OCI-LY3 (cell line): Measurements from ENCODE around the gene SERPINB1.

Experiments used
- H2AFZ ChIP-seq: fragments of 200-600, 300-600 bp; shearing (Covaris generic); 2 replicates; pipeline ENCODE4 v1.6.0; 2014; ENCODE audit warnings: antibody characterized with exemption, low read depth, low read length
- H3K27ac ChIP-seq: fragments of 200-600, 300-600 bp; sonication (generic); 2 replicates; pipeline ENCODE4 v1.5.1; 2014; ENCODE audit warnings: mild to moderate bottlenecking, low read length, moderate library complexity, mixed read lengths
- H3K27me3 ChIP-seq: fragments of 200-600, 300-600 bp; sonication (generic); 2 replicates; pipeline ENCODE4 v1.6.1; 2014; ENCODE audit warnings: low read depth, low read length, mixed read lengths
- H3K36me3 ChIP-seq: fragments of 200-600, 300-600 bp; sonication (generic); replicated peaks from 2 replicates; pipeline ENCODE3; 2014; ENCODE audit warnings: low read depth, low read length, mixed read lengths
- H3K4me1 ChIP-seq: fragments of 300-600, 200-600 bp; sonication (generic); 2 replicates; pipeline ENCODE4 v1.6.1; 2014; ENCODE audit warnings: low read length, mixed read lengths
- H3K4me2 ChIP-seq: fragments of 200-600, 300-600 bp; sonication (generic); 2 replicates; pipeline ENCODE4 v1.6.1; 2014; ENCODE audit warnings: low read length, mixed read lengths
- H3K4me3 ChIP-seq: fragments of 300-600, 200-600 bp; sonication (generic); 2 replicates; pipeline ENCODE4 v1.5.1; 2014; ENCODE audit warnings: antibody characterized with exemption, mild to moderate bottlenecking, low read length, moderate library complexity
- H3K79me2 ChIP-seq: fragments of 300-600, 200-600 bp; shearing (Covaris generic); 2 replicates; pipeline ENCODE4 v1.6.1; 2014; ENCODE audit warnings: mild to moderate bottlenecking, low read length, mixed read lengths
- H3K9ac ChIP-seq: fragments of 300-600, 200-600 bp; shearing (Covaris generic); 2 replicates; pipeline ENCODE4 v1.6.0; 2014; ENCODE audit warnings: mild to moderate bottlenecking, low read length, moderate library complexity
- H3K9me3 ChIP-seq: fragments of 200-600, 300-600 bp; shearing (Covaris generic); 2 replicates; pipeline ENCODE4 v1.6.1; 2014; ENCODE audit warnings: low read length, mixed read lengths; ENCODE audit not compliant: insufficient read depth
- H4K20me1 ChIP-seq: fragments of 200-600, 300-600 bp; sonication (generic); 2 replicates; pipeline ENCODE4 v1.6.1; 2016; ENCODE audit warnings: low read length, mixed read lengths; ENCODE audit not compliant: insufficient read depth
- EZH2phosphoT487 ChIP-seq: fragments of 200-600 bp; shearing (Covaris generic); IDR thresholded peaks from 2 replicates; pipeline ENCODE4 v1.6.1; 2018; ENCODE audit warnings: antibody characterized with exemption, mixed run types, low read depth
- TF ChIP-seq, protein P1 (sequence below): fragments of 200-600, 300-600 bp; sonication (generic); IDR thresholded peaks from 2 replicates; pipeline ENCODE4 v1.5.1; 2014; ENCODE audit warnings: antibody characterized with exemption, low read length, low read depth

Gene SERPINB1

DNA sequence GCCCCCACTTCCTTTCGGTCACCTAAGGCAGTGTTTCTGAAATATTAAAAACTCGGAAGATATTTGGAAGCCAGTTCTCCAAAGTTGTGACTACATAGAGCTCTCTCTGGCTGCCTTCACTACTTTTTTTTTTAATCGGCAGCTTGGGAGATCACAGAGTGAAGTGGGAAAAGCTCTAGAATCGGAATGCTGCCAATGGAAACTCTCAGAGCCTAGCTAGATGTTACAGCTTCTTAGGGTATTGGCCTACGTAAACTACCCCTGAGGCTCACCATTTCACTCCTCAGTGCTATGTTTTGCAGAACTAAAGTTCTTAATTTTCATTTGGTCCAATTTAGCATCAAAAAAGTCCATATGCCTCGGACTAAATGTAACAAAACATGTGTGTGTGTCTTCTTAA lies 14.5 kb downstream of the SERPINB1 start:
- Histone ChIP-seq H3K36me3 (no peaks in the 10 kb centered on the region), H3K4me1 (no peaks in the 10 kb centered on the region), H3K27ac (no peak overlapping the region), H3K4me3 (no peak overlapping the region), H3K27me3 (no peaks in the 10 kb centered on the region), H4K20me1 (no peaks in the 10 kb centered on the region), H2AFZ (no peak overlapping the region), H3K4me2 (no peak overlapping the region), H3K9ac (no peak overlapping the region), H3K9me3 (no peaks in the 10 kb centered on the region), H3K79me2 (no peaks in the 10 kb centered on the region)
- TF ChIP-seq, protein P1, sequence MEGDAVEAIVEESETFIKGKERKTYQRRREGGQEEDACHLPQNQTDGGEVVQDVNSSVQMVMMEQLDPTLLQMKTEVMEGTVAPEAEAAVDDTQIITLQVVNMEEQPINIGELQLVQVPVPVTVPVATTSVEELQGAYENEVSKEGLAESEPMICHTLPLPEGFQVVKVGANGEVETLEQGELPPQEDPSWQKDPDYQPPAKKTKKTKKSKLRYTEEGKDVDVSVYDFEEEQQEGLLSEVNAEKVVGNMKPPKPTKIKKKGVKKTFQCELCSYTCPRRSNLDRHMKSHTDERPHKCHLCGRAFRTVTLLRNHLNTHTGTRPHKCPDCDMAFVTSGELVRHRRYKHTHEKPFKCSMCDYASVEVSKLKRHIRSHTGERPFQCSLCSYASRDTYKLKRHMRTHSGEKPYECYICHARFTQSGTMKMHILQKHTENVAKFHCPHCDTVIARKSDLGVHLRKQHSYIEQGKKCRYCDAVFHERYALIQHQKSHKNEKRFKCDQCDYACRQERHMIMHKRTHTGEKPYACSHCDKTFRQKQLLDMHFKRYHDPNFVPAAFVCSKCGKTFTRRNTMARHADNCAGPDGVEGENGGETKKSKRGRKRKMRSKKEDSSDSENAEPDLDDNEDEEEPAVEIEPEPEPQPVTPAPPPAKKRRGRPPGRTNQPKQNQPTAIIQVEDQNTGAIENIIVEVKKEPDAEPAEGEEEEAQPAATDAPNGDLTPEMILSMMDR, result no peak
- TF ChIP-seq EZH2phosphoT487, result no peak

DNA sequence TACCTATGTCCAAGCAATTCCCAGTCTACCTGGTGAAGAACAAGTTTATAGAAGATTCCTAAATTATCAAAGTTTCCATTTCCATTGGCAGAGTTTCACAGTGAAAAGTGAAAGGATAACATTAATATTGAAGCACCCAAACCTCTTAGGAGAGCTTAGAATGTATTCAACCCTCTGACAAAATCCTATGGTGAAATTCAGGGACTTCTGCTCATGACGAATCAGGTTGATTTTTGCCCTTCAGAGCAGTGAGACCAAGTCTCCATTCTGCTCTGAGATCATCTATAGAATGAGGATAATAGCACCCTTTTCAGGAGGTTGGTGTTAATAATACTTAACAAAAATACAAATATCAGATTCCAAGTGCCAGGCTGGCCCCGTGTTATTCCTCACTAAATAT lies 15.5 kb downstream of the SERPINB1 start:
- H3K4me3 ChIP-seq, result no peak overlapping the region
- H3K9me3 ChIP-seq, result no peaks in the 10 kb centered on the region
- TF ChIP-seq, protein P1, result no peak
- no peaks in the 10 kb centered on the region for H3K36me3 ChIP-seq
- no peaks in the 10 kb centered on the region for H3K27me3 ChIP-seq
- no peak overlapping the region for H3K4me2 ChIP-seq
- no peaks in the 10 kb centered on the region for H3K4me1 ChIP-seq
- no peaks in the 10 kb centered on the region for H4K20me1 ChIP-seq
- no peak overlapping the region for H2AFZ ChIP-seq
- no peak overlapping the region for H3K9ac ChIP-seq
- no peak overlapping the region for H3K27ac ChIP-seq
- H3K79me2 ChIP-seq, result no peaks in the 10 kb centered on the region

DNA sequence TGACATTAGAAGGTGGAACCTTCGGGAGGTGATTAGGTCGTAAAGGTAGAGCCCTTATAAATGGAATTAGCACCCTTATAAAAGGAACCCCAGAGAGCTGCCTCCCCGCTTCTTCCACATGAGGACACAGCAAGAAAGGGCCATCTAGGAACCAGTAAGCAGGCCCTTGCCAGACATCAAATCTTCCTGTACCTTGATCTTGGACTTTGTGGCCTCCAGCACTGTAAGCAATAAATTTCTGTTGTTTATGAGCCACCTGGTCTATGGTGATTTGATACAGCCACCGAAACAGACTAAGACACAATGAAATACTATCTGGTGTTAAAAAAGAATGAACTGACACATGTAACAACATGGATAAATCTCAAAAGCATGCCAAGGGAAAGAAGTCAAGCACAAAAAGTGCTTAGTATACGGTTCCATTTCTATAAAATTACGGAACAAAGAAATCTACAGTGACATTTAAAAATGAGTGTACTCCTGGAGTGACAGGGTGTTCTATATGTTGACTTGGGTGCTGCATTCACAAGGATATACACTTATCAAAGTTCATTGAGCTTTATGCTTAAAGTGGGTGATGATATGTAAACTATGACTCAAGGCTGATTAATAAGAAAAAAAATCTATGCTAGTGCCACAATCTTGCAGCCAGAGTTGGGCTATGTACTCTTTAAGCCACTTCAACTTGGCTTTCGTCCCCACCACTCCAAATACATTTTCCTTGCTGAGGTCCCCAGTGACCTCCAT lies 18.4 kb downstream of the SERPINB1 start:
- Histone ChIP-seq H3K9me3 (no peaks in the 10 kb centered on the region), H3K79me2 (no peaks in the 10 kb centered on the region), H2AFZ (no peak overlapping the region), H3K9ac (no peak overlapping the region), H3K4me2 (no peak overlapping the region), H3K27me3 (no peaks in the 10 kb centered on the region), H4K20me1 (no peaks in the 10 kb centered on the region), H3K36me3 (no peaks in the 10 kb centered on the region), H3K4me3 (no peak overlapping the region), H3K4me1 (no peaks in the 10 kb centered on the region), H3K27ac (no peak overlapping the region)
- TF ChIP-seq EZH2phosphoT487, result no peak

DNA sequence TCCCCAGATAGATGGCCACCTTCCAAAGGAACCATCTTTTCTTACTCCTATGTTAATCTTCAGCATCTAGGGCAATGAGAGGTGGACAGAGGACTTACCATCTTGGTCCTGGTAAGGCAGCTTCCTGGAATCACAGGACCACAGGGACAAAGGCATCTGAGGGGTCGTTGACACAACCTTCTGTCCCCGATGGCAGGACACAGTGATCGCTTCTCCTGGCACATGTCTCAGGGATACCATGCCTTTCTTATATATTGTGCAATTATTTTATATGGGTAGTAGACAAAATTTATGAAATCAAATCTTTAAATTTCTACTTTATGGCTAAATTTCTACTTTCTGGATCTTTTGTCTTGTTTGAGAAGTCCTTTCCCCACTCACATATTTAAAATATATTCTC lies 20.1 kb downstream of the SERPINB1 start:
- Histone ChIP-seq H3K9ac (no peak overlapping the region), H4K20me1 (no peaks in the 10 kb centered on the region), H3K27me3 (no peaks in the 10 kb centered on the region), H3K4me2 (no peak overlapping the region), H3K9me3 (no peaks in the 10 kb centered on the region), H3K4me1 (no peaks in the 10 kb centered on the region), H3K36me3 (no peaks in the 10 kb centered on the region), H3K79me2 (no peaks in the 10 kb centered on the region), H3K27ac (no peak overlapping the region), H2AFZ (no peak overlapping the region), H3K4me3 (no peak overlapping the region)
- TF ChIP-seq, protein P1, result no peak
- no peak for TF ChIP-seq EZH2phosphoT487
